NB4 (cell line): ENCODE measurements around the gene EIF4A2.

Experiments
- MYC ChIP-seq: IDR thresholded peaks from 2 replicates; pipeline ENCODE4 v1.6.1; 2011; ENCODE audit warnings: low read depth, low read length
- POLR2A ChIP-seq: IDR thresholded peaks from 2 replicates; pipeline ENCODE4 v1.6.1; 2011; ENCODE audit warnings: mild to moderate bottlenecking; ENCODE audit not compliant: insufficient read length; ENCODE audit errors: extremely low read depth
- TF ChIP-seq, protein P1 (sequence below): IDR thresholded peaks from 2 replicates; pipeline ENCODE4 v1.6.1; 2011; ENCODE audit warnings: low read depth, low read length
- TF ChIP-seq, protein P2 (sequence below): IDR thresholded peaks from one replicate; pipeline ENCODE4 v1.5.1; 2012; ENCODE audit warnings: low read depth, low read length

GRCh38 chr3:186806089-186807055 is 23.0 kb downstream of the EIF4A2 start, which contains the start of gene RFC4:
- TF ChIP-seq, protein P1, sequence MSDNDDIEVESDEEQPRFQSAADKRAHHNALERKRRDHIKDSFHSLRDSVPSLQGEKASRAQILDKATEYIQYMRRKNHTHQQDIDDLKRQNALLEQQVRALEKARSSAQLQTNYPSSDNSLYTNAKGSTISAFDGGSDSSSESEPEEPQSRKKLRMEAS: peak; percentile 94
- TF ChIP-seq POLR2A: peak; percentile 91
- TF ChIP-seq, protein P2, sequence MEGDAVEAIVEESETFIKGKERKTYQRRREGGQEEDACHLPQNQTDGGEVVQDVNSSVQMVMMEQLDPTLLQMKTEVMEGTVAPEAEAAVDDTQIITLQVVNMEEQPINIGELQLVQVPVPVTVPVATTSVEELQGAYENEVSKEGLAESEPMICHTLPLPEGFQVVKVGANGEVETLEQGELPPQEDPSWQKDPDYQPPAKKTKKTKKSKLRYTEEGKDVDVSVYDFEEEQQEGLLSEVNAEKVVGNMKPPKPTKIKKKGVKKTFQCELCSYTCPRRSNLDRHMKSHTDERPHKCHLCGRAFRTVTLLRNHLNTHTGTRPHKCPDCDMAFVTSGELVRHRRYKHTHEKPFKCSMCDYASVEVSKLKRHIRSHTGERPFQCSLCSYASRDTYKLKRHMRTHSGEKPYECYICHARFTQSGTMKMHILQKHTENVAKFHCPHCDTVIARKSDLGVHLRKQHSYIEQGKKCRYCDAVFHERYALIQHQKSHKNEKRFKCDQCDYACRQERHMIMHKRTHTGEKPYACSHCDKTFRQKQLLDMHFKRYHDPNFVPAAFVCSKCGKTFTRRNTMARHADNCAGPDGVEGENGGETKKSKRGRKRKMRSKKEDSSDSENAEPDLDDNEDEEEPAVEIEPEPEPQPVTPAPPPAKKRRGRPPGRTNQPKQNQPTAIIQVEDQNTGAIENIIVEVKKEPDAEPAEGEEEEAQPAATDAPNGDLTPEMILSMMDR: no peak
- peak; percentile 87 for TF ChIP-seq MYC
